Suprapubic skin (tissue), 4 donors: ENCODE measurements around the gene LLGL2. TPM values are rescaled to one million over a fixed set of nuclear protein-coding genes. Genes with fewer than 3 reads are reported as not detected.
A peak's percentile ranks its signal among the peaks of the same experiment; 100 is the strongest.

Experiments used
- DNase-seq, 2 donors: peaks; one replicate each; pipeline ENCODE4 v3.0.0-alpha.2; 2019; ENCODE audit warnings: low spot score in 2 of 2
- H3K27ac ChIP-seq: fragments of 200-600 bp; sonication (generic); one replicate; pipeline ENCODE4 v1.5.1; 2019
- H3K27me3 ChIP-seq: fragments of 200-600 bp; sonication (generic); one replicate; pipeline ENCODE4 v1.5.1; 2019
- H3K36me3 ChIP-seq: fragments of 200-600 bp; sonication (generic); one replicate; pipeline ENCODE4 v1.5.1; 2019
- H3K4me1 ChIP-seq: fragments of 200-600 bp; sonication (generic); one replicate; pipeline ENCODE4 v1.5.1; 2019
- H3K4me3 ChIP-seq: fragments of 200-600 bp; sonication (generic); one replicate; pipeline ENCODE4 v1.5.1; 2019; ENCODE audit warnings: mild to moderate bottlenecking
- H3K9me3 ChIP-seq: fragments of 200-600 bp; sonication (generic); one replicate; pipeline ENCODE4 v1.5.1; 2019
- CTCF ChIP-seq, 2 donors: fragments of 200-600 bp in 1 of 2; fragments of 450-650 bp in 1 of 2; sonication (generic) in 1 of 2; IDR thresholded peaks; one replicate each; pipeline ENCODE4 v1.5.1; 2016 to 2019; ENCODE audit warnings: antibody characterized with exemption in 2 of 2, mild to moderate bottlenecking in 1 of 2, moderate library complexity in 1 of 2
- EP300 ChIP-seq: sonication (generic); formaldehyde crosslinking; IDR thresholded peaks from one replicate; pipeline ENCODE4 v1.6.1; 2017; ENCODE audit warnings: antibody characterized with exemption
- POLR2A ChIP-seq, 2 donors: fragments of 450-650 bp; IDR thresholded peaks; one replicate each; pipeline ENCODE4 v1.6.1; 2017; ENCODE audit warnings: antibody characterized with exemption in 2 of 2, mild to moderate bottlenecking in 2 of 2, moderate library complexity in 2 of 2
- POLR2AphosphoS5 ChIP-seq, 3 donors: sonication (generic); formaldehyde crosslinking; IDR thresholded peaks; one replicate each; pipeline ENCODE4 v1.6.1; 2017; ENCODE audit warnings: antibody characterized with exemption in 3 of 3
- WGBS: methylation state at CpG from one replicate; pipeline ENCODE4 v1.1.5; 2018; 5-methylcytosine and 5-hydroxymethylcytosine counted together
- total RNA-seq, 4 donors: library from RNA; depleted of rRNA; stranded (reverse); fragments of >200 nt; gene quantifications; one replicate each; pipeline ENCODE4 v1.1.0, GENCODE V29; 2016

LLGL2 gene
- total RNA-seq, 4 donors from 2014 or later: 75.3 to 114 (median 78.4) TPM

GRCh38 chr17:75573540-75573957 lies 48.1 kb downstream of the LLGL2 start:
- Histone ChIP-seq H3K36me3 (peaks cover 38% of the 10 kb centered on the region), H3K4me3 (no peak overlapping the region)

GRCh38 chr17:75573994-75574393 lies 48.5 kb downstream of the LLGL2 start:
- Histone ChIP-seq H3K36me3 (peaks cover 34% of the 10 kb centered on the region), H3K4me3 (no peak overlapping the region), H3K9me3 (no peaks in the 10 kb centered on the region), H3K4me1 (peaks cover 9% of the 10 kb centered on the region), H3K27me3 (no peaks in the 10 kb centered on the region), H3K27ac (no peak overlapping the region)
- no peak for DNase-seq
- TF ChIP-seq POLR2A (IDR thresholded peaks at IDR 0.05): no peak
- TF ChIP-seq CTCF (IDR thresholded peaks at IDR 0.05): no peak
- no peak for TF ChIP-seq EP300
- no peak for TF ChIP-seq POLR2AphosphoS5 (IDR thresholded peaks at IDR 0.05)
- WGBS: no CpG with 5 or more reads among the region's 13 CpGs

More at GRCh38 chr17:75573540-75573957, 48.1 kb downstream of the LLGL2 start:
- H3K4me1 ChIP-seq: peaks cover 5% of the 10 kb centered on the region
- no peaks in the 10 kb centered on the region for H3K9me3 ChIP-seq
- WGBS: 98% methylated on average over 11 of the region's 16 CpGs
- TF ChIP-seq POLR2A (IDR thresholded peaks at IDR 0.05) (no peak), CTCF (IDR thresholded peaks at IDR 0.05) (no peak), POLR2AphosphoS5 (IDR thresholded peaks at IDR 0.05) (no peak)
- H3K27ac ChIP-seq: no peak overlapping the region
- DNase-seq: peak in 1 of 2 donors; percentile 59
- H3K27me3 ChIP-seq: no peaks in the 10 kb centered on the region

GRCh38 chr17:75574404-75575036 lies 49.0 kb downstream of the LLGL2 start:
- 90% methylated on average over 7 of the region's 29 CpGs for WGBS
- H3K36me3 ChIP-seq: peaks cover 30% of the 10 kb centered on the region

GRCh38 chr17:75575197-75575596 lies 49.7 kb downstream of the LLGL2 start:
- Histone ChIP-seq H3K9me3 (no peaks in the 10 kb centered on the region), H3K27ac (no peak overlapping the region), H3K4me1 (peaks cover 12% of the 10 kb centered on the region), H3K36me3 (peaks cover 24% of the 10 kb centered on the region), H3K27me3 (no peaks in the 10 kb centered on the region), H3K4me3 (no peak overlapping the region)
- TF ChIP-seq POLR2AphosphoS5 (IDR thresholded peaks at IDR 0.05) (no peak), CTCF (IDR thresholded peaks at IDR 0.05) (no peak), EP300 (no peak), POLR2A (IDR thresholded peaks at IDR 0.05) (no peak)
- DNase-seq: no peak
- WGBS: 86% methylated on average over 10 of the region's 10 CpGs

More at GRCh38 chr17:75574404-75575036, 49.0 kb downstream of the LLGL2 start:
- Histone ChIP-seq H3K4me3 (no peak overlapping the region), H3K9me3 (no peaks in the 10 kb centered on the region), H3K4me1 (peaks cover 12% of the 10 kb centered on the region), H3K27me3 (no peaks in the 10 kb centered on the region), H3K27ac (no peak overlapping the region)
- TF ChIP-seq EP300 (no peak), CTCF (IDR thresholded peaks at IDR 0.05) (no peak), POLR2A (IDR thresholded peaks at IDR 0.05) (no peak), POLR2AphosphoS5 (IDR thresholded peaks at IDR 0.05) (no peak)
- DNase-seq: peak in 1 of 2 donors; percentile 56

GRCh38 chr17:75575728-75576127 lies 50.2 kb downstream of the LLGL2 start:
- Histone ChIP-seq H3K4me1 (peaks cover 12% of the 10 kb centered on the region), H3K27me3 (no peaks in the 10 kb centered on the region), H3K4me3 (no peak overlapping the region), H3K9me3 (no peaks in the 10 kb centered on the region), H3K36me3 (peaks cover 21% of the 10 kb centered on the region), H3K27ac (no peak overlapping the region)
- DNase-seq: no peak
- TF ChIP-seq CTCF (IDR thresholded peaks at IDR 0.05): no peak
- TF ChIP-seq POLR2A (IDR thresholded peaks at IDR 0.05): no peak
- TF ChIP-seq POLR2AphosphoS5 (IDR thresholded peaks at IDR 0.05): no peak
- TF ChIP-seq EP300: no peak
- 90% methylated on average over 9 of the region's 11 CpGs for WGBS
